Measurements from ENCODE around the gene TMEM255B.

- no peak for TF ChIP-seq OSR1 (CRISPR knock-in tag; IDR thresholded peaks at IDR 0.05)
- no peak for TF ChIP-seq CSDC2 (CRISPR knock-in tag; IDR thresholded peaks at IDR 0.05)
- no peak for TF ChIP-seq BACH2 (CRISPR knock-in tag; IDR thresholded peaks at IDR 0.05; ENCODE audit: borderline replicate concordance)
- TF ChIP-seq PATZ1 (CRISPR knock-in tag; IDR thresholded peaks at IDR 0.05; ENCODE audit: borderline replicate concordance), result no peak
- TF ChIP-seq CREB5 (CRISPR knock-in tag; IDR thresholded peaks at IDR 0.05; ENCODE audit: low read depth), result no peak
- no peak for TF ChIP-seq PPARA (CRISPR knock-in tag; IDR thresholded peaks at IDR 0.05; ENCODE audit: borderline replicate concordance)
- TF ChIP-seq GLIS3 (CRISPR knock-in tag; IDR thresholded peaks at IDR 0.05), result no peak
- TF ChIP-seq ZNF8 (CRISPR knock-in tag; IDR thresholded peaks at IDR 0.05), result no peak
- TF ChIP-seq CSRNP3 (CRISPR knock-in tag; IDR thresholded peaks at IDR 0.05), result no peak
- no peak for TF ChIP-seq ISL1 (CRISPR knock-in tag; IDR thresholded peaks at IDR 0.05)
- no peak for TF ChIP-seq TSHZ2 (CRISPR knock-in tag; IDR thresholded peaks at IDR 0.05)
- TF ChIP-seq ZFP30 (CRISPR knock-in tag; IDR thresholded peaks at IDR 0.05), result no peak
Observed at GRCh38 chr13:113848431-113849260, 89.6 kb downstream of the TMEM255B start.
